Endometrium (tissue), 2 donors: ENCODE results near the gene CENPP.

ENCODE experiments used
- FAIRE-seq: peaks from 2 replicates; lab custom pipeline; 2012; peaks lifted over from hg19 to GRCh38; lab: Jason Lieb, UNC
- donor health status: control.
- donor health status: control.

Gene CENPP

DNA sequence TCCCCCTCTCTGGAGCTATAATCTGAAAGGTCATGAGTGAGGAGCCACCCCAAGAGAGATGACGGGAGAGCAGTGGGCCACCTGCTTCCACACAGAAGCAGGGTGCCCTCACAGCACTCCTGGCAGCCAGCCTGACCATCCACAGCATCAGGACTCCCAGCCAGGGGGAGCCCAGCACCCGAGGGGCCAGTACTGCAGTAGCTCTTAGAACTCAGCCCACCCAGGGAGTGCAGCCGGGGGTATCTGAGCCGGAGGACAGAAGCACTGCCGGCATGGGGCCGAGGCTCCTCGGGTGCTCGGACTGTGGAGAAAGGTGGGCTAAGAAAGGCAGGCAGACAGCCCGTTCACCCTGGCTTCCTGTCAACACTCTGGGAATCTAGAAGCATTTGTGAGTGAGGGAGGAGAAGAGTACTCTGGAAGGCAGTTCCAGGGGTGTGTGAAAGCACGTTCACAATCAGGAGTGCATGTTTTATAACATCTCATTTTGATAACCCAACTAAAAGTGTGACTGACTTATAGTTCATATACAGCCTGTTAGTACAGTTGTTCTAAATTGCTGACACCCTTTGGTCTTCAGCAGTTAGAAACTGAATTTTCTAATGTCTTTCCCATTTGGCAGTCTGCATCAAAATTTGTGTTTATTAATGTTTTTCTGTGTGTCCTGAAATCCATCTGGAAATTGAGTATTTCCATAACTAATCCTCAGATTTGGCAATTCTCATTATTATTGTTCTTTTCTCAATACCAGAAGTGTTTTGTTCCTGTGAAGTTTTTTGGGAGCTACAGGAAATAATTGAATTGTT, 182.5 kb downstream of the CENPP start:
- FAIRE-seq = peak; percentile 80

DNA sequence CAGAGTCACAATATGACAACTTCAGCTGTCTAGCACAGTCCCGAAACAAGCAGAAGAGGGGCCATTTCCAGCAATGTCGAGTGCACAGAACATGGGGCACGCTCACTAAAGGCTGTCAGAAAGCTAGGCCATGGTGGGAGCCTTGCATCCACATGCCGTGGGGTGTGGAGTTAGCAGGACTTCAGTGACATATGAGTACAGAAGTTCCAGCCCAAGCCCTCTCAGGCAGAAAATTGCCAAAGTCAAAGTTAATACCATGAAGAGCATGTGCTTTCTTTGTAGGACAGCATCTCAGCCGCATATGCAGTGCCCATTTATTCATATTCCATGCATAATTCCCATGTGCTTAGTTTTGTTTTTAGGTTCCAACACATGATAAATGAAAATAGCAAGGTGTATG, 183.3 kb downstream of the CENPP start:
- no peak for FAIRE-seq

DNA sequence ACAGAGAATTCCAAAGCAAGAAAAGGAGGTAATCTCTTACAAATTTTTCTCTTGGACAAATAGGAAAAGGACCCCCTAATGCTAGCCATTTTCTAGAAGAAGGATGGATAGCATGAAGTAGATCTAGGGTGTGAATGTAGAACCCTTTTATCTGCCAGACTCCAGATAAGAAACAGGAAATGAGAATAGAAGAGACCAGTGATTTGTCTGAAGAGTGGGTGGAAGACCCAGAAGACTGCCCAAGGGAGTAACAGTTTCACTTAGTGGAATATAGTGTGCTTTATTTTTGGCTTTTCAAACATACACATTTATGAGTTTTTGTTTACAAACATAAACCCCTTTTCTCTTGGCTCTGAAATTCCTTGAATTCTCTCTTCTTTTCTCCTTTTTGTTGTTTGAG, 185.0 kb downstream of the CENPP start:
- no peak for FAIRE-seq

- no peak for FAIRE-seq
Observed at GRCh38 chr9:92512622-92513021, 186.9 kb downstream of the CENPP start.

GRCh38 chr9:92513349-92513748, 187.6 kb downstream of the CENPP start:
- FAIRE-seq = no peak

GRCh38 chr9:92514635-92515034, 188.9 kb downstream of the CENPP start:
- FAIRE-seq = no peak

DNA sequence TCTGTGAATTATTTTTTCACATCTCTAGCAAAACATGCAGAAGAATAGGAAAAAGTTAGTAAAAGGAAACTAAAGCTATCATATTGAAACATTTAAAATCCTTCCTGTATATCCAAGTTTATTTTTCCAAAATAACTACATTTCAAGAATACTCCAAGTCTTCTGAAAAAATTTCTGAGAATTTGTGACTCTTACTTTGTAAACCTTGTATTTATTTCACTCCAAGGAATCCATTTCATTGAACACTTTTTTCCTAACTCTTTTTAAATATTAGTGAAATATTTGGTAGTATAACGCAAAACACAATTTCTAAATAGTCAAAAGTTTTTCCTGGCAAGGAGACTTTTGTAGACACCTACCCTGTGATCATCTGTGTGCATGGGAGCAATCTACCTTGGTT, 190.8 kb downstream of the CENPP start:
- FAIRE-seq = no peak

GRCh38 chr9:92517046-92517445, 191.3 kb downstream of the CENPP start:
- no peak for FAIRE-seq

DNA sequence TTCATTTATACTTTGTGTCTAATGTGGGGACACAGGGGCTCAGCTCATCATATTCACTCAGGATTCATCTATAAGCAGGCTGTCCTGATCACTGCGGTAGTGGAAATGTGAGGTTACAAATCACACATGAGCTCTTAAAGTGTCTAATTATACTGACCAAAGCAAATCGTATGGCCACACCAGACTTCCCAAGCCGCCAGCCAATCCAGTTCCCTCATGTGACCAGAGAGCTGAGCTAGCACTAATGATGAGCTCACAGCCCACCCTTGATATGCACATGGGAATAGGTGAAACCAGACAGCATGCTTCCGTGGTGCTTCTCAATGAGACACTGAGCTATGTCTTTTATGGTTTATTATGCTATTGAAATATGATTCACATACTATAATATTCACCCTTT, 192.4 kb downstream of the CENPP start:
- FAIRE-seq = no peak

GRCh38 chr9:92520837-92521236, 195.1 kb downstream of the CENPP start:
- FAIRE-seq = no peak

DNA sequence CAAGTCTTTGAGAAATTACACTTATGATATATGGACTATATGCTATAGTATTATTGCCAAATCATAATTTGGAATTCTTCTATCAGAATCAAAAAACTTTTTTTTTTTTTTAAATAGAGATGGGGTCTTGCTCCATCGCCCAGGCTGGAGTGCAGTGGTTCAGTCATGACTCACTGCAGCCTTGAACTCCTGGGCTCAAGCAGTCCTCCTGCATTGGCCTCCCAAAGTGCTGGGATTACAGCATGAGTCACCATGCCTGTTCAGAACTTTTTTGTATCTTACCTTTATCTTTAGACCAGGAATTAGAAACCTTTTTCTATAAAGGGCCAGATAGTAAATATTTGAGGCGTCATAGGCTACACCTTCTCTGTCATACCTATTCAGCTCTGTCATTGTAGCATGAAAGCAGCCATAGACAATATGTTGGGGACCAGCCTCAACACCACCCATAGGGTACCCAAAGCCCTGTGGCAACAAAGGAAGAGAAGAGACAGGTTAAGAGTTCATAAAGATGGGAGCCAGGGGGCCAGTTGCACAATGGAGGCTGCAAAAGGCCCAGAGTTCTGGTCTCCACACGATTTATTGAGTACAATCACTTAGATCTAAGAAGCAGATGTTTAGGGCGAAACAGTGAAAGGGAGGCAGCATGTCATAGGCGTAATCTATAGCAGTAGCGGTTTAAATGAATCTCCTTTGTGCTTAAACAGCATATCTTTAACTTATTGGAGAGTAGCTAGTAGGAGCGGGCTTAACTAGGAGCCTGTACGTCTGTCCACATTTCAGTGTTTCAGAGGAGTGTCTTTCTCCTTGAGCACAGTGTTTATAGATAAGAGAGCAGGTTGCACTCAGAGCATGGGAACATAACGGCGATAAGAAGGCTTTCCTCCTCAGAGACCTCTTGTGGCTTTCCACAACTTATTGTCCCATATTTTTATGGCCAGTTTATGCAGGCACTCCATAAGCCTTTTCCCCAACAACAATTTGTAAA, 197.5 kb downstream of the CENPP start:
- FAIRE-seq = no peak

- no peak for FAIRE-seq
Observed at GRCh38 chr9:92524881-92525280, 199.1 kb downstream of the CENPP start.

GRCh38 chr9:92525306-92525705, 199.6 kb downstream of the CENPP start:
- FAIRE-seq = no peak

DNA sequence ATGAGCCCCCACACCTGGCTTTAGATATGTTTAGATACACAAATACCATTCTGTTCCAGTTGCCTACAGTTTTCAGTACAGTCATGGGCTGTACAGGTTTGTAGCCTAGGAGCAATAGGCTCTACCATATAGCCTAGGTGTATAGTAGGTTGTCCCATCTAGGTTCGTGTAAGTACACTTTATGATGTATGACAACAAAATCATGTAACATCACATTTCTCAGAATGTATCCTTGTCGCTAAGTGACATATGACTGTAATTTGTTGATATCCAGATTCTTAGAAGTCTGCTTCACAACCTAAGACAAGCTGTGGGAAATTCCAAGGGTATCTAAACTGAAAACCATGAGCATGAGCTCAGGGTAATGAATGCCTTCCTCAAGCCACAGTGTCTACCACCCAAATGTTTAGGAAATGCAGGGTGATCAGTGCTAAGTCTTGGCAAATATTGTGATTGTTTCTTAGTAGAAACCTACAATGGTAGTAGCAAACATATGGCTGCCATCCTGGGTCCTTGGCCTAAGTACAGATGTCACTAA, 201.6 kb downstream of the CENPP start:
- no peak for FAIRE-seq

GRCh38 chr9:92527832-92528521, 202.2 kb downstream of the CENPP start:
- no peak for FAIRE-seq

DNA sequence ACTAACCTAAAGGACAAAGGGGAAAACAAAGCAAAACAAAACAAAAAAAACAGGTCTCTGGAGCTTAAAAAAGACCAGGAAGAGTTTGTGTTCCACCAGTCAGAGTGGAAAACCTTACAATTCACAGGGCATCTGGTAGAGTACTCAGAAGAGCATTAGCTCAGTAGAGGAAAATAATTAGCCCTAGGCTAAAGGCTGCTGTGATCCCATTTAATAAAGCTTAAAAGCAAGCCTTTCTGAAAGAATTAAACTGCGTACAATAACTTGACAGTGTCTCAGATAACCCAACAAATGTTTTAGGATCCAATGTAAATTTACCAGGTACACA, 202.7 kb downstream of the CENPP start:
- no peak for FAIRE-seq

- FAIRE-seq = no peak
Observed at GRCh38 chr9:92529124-92529523, 203.4 kb downstream of the CENPP start.

DNA sequence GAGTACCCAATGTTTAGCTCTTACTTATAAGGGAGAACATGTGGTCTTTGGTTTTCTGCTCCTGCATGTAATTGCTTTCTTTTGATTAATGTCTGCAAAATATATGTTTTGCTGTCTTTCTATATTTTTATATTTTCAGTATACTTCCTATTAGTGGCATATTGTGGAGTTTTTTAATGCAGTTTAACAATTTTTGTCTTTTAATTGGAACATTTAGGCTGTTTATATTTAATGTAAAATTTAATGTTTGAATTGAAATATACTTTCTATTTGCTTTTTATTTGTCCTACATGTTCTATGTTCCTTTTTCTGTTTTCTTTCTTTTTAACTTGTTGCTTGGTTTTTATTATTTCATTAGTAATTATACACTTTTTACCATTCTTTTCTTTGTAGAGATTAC, 205.1 kb downstream of the CENPP start:
- FAIRE-seq = no peak

GRCh38 chr9:92534204-92534603, 208.5 kb downstream of the CENPP start:
- FAIRE-seq = no peak

GRCh38 chr9:92534674-92535073, 208.9 kb downstream of the CENPP start:
- no peak for FAIRE-seq

DNA sequence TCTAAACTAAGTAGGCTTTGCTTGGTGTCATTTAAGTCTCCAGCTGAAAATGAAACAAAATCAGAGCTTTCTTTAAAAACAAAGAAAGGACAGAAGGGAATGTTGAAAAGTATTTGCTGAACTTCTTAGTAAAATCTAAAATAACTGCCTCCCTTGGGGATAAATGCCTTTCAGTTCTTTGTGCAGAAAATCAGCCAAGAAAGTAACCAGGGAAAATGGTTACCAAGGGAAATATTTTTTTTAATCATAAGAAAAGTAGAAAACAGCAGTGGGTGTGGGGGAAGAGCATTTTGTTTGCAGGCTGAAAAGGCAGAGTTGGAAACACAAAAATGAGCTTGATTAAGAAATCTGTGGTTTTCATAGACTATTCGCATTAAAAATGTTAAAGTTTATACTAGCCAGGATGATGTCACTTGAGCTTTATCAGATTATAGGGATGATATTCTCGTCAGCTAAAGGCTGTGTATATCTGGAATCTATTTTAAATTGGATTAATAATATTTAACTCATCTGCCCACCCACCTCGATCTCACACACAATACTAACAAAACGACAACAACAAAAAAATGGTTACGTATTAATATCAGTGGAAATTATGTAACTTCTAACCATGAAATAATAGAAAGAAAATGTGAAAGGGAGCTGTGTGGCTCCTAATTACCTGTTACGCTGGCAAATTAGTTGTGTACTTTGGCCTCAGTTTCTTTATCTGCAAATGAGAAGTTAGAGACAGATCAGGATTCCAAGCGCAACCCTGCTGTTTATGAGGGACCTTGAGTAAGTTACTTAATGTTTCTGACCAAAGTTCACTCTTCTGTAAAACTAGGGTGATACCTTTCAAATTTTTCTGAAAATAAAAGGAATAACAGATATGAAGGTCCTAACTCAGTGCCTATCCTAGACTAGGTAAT, 210.4 kb downstream of the CENPP start, which contains the start of gene ECM2:
Gene ECM2 (minus strand): TSS at position 51 of the 911 bp plus-strand sequence. CDS start 13,124 bp downstream, outside the sequence.
- no peak for FAIRE-seq
